ACC112 (cell line): Measurements from ENCODE around the gene SYNJ2.

Source experiments
- H2AFZ ChIP-seq: fragments of 200-600 bp; sonication (generic); one replicate; pipeline ENCODE4 v1.6.0; 2017; ENCODE audit warnings: antibody characterized with exemption, low read length; ENCODE audit not compliant: unreplicated experiment
- H3K27ac ChIP-seq: fragments of 200-600 bp; sonication (generic); 2 replicates; pipeline ENCODE4 v1.5.1; 2014; ENCODE audit warnings: low read depth, mild to moderate bottlenecking, antibody characterized with exemption, low read length, moderate library complexity
- H3K27me3 ChIP-seq: fragments of 200-600 bp; sonication (generic); 2 replicates; pipeline ENCODE4 v1.6.1; 2014; ENCODE audit warnings: mild to moderate bottlenecking, antibody characterized with exemption, low read length, moderate library complexity, mixed read lengths; ENCODE audit not compliant: insufficient read depth
- H3K36me3 ChIP-seq: fragments of 200-600 bp; sonication (generic); 2 replicates; pipeline ENCODE4 v1.6.1; 2016; ENCODE audit warnings: mild to moderate bottlenecking, antibody characterized with exemption, low read length, moderate library complexity, mixed read lengths; ENCODE audit not compliant: insufficient read depth
- H3K4me1 ChIP-seq: fragments of 200-600 bp; sonication (generic); one replicate; pipeline ENCODE4 v1.6.1; 2016; ENCODE audit warnings: low read length, mixed read lengths; ENCODE audit not compliant: insufficient read depth, unreplicated experiment, control insufficient read depth
- H3K4me3 ChIP-seq: fragments of 200-600 bp; sonication (generic); 2 replicates; pipeline ENCODE4 v1.5.1; 2014; ENCODE audit warnings: mild to moderate bottlenecking, low read depth, low read length
- H3K79me2 ChIP-seq: fragments of 200-600 bp; sonication (generic); one replicate; pipeline ENCODE4 v1.6.0; 2016; ENCODE audit warnings: low read length; ENCODE audit not compliant: control insufficient read depth, unreplicated experiment, insufficient read depth

SYNJ2 gene

DNA sequence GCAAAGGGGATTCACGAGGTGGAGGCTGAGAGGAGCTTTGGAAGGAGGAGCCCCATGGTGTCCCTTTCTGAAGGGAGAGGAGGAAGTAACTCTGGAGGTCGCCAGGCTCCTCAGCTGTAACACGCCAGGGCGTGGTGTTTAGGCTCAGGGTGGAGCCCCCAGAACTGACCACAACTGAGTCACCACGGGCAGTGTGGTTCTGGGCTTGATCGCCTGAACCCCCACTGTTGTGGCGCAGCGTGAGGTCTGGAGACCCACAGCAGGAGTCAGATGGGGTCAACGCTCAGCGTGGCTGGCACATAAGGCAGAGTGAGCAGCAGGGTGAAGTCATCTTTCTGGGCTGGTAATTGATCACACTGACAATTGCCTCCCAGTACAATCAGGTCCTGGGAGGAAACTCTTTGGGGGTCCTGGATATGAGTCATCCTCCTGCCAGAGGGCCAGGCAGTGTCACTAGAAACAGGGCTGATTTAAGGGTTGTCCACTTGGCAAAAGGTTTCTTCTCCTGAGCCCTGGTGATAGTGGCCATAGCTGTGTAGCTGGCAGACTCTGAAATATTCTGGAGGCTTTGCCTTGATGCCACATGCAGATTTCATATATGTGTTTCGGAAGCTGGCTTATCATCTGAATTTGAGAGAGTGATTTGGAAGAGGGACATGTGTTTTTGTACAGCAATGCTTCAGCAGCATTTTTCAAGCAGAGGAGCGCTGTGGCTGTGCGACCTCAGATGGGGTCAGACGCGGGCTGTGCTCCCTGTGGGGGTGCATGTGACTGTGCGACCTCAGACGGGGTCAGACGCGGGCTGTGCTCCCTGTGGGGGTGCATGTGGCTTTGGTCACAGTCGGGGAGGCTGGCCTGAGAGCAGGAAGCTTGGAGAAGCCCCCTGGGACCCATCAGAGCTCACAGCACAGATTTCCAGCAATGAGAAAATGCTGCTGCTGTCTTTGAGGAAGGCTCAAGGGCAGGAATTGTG lies 50.0 kb downstream of the SYNJ2 start:
- Histone ChIP-seq H3K4me1 (peaks cover 61% of the 10 kb centered on the region), H3K79me2 (peaks cover 49% of the 10 kb centered on the region), H2AFZ (no peak overlapping the region), H3K36me3 (peaks cover 18% of the 10 kb centered on the region; the same call in 1 of the 2 replicates), H3K27me3 (no peaks in the 10 kb centered on the region), H3K4me3 (peak overlapping the region; percentile 30; the same call in 1 of the 2 replicates), H3K27ac (peak overlapping the region; percentile 96)

DNA sequence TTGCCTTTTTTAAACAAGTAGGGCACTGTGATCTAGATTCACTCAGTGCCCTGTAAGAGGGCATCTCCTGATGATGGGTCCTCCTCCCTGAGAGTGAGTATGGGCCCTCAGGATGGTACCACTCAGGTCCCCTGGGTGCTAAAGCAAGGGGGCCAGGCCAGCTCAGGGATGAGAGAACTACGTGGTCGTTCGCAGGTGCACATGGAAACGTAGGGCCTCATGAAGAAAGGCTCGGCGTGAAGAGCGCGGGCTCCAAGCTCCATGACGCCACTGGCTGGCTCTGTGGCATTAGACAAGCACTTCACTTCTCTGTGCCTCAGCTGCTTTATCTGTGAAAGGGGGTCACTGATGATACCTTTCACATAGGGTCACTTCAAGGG lies 50.7 kb downstream of the SYNJ2 start:
- H2AFZ ChIP-seq: no peak overlapping the region
- peaks cover 46% of the 10 kb centered on the region for H3K79me2 ChIP-seq
- H3K27me3 ChIP-seq: no peaks in the 10 kb centered on the region
- H3K36me3 ChIP-seq: peaks cover 18% of the 10 kb centered on the region; the same call in 1 of the 2 replicates
- H3K4me3 ChIP-seq: peak overlapping the region; percentile 30; the same call in 1 of the 2 replicates
- H3K27ac ChIP-seq: peak overlapping the region; percentile 96
- H3K4me1 ChIP-seq: peaks cover 54% of the 10 kb centered on the region

DNA sequence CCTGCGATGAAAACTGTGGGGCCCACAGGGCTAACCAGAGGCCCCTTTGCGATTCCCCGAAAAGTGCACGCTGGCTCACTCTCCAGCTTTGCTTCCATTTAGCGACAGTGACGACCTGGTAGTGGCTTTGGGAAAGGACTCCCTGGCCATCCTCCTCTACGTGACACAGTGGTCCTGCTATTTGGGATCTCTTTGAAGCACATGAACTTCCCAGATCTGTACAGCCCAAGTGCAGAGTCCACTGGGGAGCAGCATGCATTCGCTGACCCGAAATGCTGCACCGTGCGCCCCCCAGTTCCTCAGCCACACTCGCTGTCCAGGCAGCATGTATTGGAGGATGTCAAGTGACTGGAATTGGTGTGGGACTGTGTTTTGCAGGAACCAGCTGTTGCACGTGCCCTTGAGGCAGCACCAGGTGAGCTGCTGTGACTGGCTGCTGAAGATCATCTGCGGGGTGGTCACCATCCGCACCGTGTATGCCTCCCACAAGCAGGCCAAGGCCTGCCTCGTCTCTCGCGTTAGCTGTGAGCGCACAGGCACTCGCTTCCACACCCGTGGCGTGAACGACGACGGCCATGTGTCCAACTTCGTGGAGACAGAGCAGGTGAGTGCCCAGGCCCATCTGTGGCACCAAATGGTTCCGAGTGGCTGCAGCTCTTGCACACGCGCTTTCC lies 51.6 kb downstream of the SYNJ2 start:
- Histone ChIP-seq H3K27ac (peak overlapping the region; percentile 96), H3K27me3 (no peaks in the 10 kb centered on the region), H3K4me1 (peaks cover 46% of the 10 kb centered on the region)

DNA sequence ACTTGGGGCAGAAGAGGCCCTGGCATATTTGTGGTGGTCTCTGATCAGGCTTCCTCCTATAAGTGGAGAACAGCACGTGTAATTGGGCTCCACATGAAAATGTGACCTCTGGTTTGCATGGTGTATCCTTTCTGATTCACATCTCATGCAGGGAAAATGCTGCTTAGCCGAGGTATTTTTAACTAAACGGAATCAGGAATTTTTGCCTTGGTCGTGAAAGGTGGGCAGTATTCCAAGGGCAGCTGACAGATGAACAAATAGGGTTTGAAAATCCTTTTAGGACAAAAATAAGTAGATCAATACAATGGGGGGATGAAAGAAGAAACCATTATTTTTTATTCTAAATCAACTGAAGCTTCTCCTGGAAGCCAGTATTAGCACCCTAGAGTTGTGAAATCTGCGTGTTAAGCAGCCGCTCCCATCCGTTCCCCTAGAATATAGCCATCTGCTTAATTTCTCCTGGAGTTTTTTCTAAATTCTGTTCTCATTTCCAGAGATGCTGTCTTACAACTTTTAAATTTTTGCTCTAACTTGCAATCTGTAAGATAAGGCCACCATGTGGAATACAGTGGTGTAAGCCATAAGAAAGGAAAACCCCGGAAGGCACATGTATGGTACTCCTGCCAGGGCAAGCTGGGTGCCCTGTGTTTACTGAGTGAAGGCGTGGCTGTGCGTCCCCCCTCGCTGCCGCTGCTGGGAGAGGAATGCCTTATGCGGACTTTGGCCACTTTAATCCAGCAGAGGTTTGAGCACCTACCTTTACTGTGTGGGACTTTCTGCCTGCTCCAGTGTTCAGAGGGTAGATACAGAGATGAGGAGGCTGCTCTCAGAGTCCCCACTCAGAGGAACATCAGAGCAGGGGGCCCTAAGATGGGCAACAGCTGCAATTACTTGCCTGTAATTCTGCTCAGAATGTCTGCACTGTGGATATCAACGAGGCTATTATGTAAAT lies 52.4 kb downstream of the SYNJ2 start:
- Histone ChIP-seq H2AFZ (no peak overlapping the region), H3K79me2 (peaks cover 37% of the 10 kb centered on the region), H3K27me3 (no peaks in the 10 kb centered on the region), H3K36me3 (peaks cover 18% of the 10 kb centered on the region; the same call in 1 of the 2 replicates), H3K27ac (peak overlapping the region; percentile 96; the same call in 1 of the 2 replicates), H3K4me3 (no peak overlapping the region), H3K4me1 (peaks cover 46% of the 10 kb centered on the region)

More for the DNA sequence above, 51.6 kb downstream of the SYNJ2 start:
- peaks cover 42% of the 10 kb centered on the region for H3K79me2 ChIP-seq
- no peak overlapping the region for H2AFZ ChIP-seq
- H3K4me3 ChIP-seq: no peak overlapping the region
- H3K36me3 ChIP-seq: peaks cover 18% of the 10 kb centered on the region; the same call in 1 of the 2 replicates

DNA sequence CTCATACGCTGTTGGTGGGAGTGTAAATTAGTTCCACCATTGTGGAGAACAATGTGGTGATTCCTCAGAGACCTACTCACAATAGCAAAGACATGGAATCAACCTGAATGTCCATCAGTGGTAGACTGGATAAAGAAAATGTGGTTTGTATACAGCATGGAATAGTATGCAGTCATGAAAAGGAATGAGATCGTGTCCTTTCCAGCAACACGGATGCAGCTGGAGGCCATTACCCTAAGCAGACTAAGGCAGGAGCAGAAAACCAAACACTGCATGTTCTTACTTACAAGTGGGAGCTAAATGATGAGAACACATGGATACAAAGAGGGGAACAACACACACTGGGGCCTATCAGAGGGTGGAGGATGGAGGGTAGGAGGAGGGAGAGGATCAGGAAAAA lies 54.6 kb downstream of the SYNJ2 start:
- Histone ChIP-seq H2AFZ (no peak overlapping the region), H3K27ac (peak overlapping the region; percentile 4; the same call in 1 of the 2 replicates), H3K4me3 (no peak overlapping the region), H3K79me2 (peaks cover 49% of the 10 kb centered on the region), H3K4me1 (peaks cover 52% of the 10 kb centered on the region), H3K27me3 (no peaks in the 10 kb centered on the region), H3K36me3 (peaks cover 18% of the 10 kb centered on the region; the same call in 1 of the 2 replicates)

DNA sequence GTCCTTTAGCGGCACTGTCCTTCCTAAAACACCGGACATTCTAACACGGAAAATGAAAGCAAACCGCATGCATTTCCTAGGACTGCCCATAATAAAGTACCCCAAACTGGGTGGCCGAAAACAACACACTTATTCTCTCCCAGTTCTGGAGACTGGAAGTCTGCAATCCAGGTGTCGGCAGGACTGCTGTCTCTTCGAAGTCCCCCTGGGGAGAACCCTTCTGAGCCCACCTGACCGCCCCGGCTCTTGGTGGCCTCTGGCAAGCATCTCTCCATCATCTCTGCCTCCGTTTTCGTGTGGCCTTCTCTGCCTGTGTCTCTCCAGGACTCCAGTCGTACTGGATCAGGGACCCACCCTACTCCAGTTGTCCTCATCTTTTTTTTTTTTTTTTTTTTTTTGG lies 55.4 kb downstream of the SYNJ2 start:
- Histone ChIP-seq H3K36me3 (peaks cover 18% of the 10 kb centered on the region; the same call in 1 of the 2 replicates), H3K79me2 (peaks cover 56% of the 10 kb centered on the region), H2AFZ (no peak overlapping the region), H3K27me3 (no peaks in the 10 kb centered on the region), H3K27ac (peak overlapping the region; percentile 4; the same call in 1 of the 2 replicates), H3K4me1 (peaks cover 53% of the 10 kb centered on the region), H3K4me3 (no peak overlapping the region)

DNA sequence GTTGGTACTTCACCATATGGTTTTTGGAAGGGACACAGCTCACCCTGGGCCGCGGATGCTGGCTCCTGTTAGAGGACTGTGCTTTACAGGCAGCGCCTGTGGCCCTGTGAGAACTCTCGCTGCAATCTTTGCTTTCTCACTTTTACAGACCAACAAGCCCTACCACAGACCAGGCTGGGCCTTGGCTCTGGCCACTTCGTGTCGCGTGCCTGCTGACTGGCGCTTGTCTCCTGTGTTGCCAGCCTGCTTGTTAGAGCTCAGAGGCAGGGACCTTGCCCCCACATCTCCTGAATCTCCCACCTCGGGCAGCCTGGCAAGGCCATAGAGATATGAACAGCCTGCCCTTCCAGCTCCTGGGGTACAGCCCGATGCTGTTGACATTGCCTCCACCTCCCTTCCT lies 56.1 kb downstream of the SYNJ2 start:
- peak overlapping the region; percentile 14; the same call in 1 of the 2 replicates for H3K27ac ChIP-seq
- H3K4me3 ChIP-seq: no peak overlapping the region
- H3K36me3 ChIP-seq: peaks cover 18% of the 10 kb centered on the region; the same call in 1 of the 2 replicates
- H3K79me2 ChIP-seq: peaks cover 59% of the 10 kb centered on the region
- no peaks in the 10 kb centered on the region for H3K27me3 ChIP-seq
- no peak overlapping the region for H2AFZ ChIP-seq
- peaks cover 53% of the 10 kb centered on the region for H3K4me1 ChIP-seq

DNA sequence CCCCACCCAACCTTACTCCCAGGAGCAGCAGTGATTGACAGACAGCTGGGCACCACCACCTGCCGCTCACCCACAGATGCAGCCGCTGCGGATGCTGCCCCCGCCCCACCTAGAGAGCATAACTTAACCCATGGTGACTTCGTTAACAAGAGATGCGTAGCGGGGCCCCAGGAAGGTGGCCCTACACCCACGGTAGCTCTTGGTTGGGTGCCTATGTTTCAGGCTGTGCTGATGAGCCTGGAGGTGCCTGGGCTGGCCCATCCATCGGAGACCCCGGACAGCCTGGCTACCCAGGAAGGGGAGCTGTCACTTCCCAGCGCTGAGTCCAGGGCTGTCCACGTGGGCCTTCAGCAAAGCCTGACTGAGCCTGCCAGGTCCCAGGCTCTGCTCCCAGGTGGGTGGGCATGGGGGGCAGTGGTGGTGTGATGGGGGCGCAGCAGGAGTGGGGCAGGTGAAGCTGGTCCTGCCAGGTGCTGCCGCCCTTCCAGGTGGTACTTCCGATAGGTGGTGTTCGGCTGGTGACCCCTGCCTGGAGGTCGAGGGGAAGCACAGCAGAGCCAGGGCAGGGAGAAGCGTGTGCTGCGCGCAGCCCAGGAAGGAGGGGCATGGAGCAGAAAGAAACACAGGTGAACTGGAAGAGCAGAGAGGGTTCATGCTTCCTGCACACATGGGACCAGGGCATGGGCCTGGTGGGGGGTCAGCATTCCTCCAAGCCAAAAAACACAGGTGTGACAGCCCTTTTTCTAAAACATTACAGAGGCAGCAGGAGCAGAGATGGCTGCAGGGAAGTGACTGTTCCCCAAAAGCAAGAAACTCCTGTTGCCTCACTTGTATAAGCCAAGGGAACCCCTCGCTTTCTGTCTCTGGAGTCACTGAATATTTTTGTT lies 56.9 kb downstream of the SYNJ2 start:
- Histone ChIP-seq H3K27ac (peak overlapping the region; percentile 99; the same call in 1 of the 2 replicates), H3K36me3 (peaks cover 19% of the 10 kb centered on the region; the same call in 1 of the 2 replicates), H3K79me2 (peaks cover 59% of the 10 kb centered on the region), H3K4me3 (no peak overlapping the region), H3K4me1 (peaks cover 53% of the 10 kb centered on the region), H2AFZ (no peak overlapping the region), H3K27me3 (no peaks in the 10 kb centered on the region)

DNA sequence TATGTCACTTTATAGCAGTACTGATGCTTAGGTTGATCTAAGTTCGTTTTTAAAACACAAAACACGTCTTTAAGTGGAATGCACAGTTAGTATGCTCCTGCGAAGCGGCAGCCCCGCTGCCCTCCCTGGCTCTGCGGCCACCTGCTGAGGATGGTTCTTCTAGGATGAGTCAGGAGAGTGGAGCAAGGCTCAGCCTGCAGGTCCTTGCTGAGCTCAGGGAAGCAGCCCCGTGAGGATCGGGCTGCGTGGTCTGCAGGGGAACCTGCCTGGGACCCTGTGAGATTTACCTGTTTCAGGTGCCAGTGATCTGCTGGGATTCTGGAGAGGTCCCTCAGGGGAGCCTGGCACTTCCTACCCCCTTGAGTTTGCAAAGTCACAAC lies 57.5 kb downstream of the SYNJ2 start:
- peak overlapping the region; percentile 99 for H3K27ac ChIP-seq
- no peak overlapping the region for H3K4me3 ChIP-seq
- no peaks in the 10 kb centered on the region for H3K27me3 ChIP-seq
- peaks cover 15% of the 10 kb centered on the region; the same call in 1 of the 2 replicates for H3K36me3 ChIP-seq
- H3K79me2 ChIP-seq: peaks cover 57% of the 10 kb centered on the region
- H3K4me1 ChIP-seq: peaks cover 57% of the 10 kb centered on the region
- no peak overlapping the region for H2AFZ ChIP-seq
